OCI-LY1 (cell line): Measurements from ENCODE around the gene LAMA4.

Experiments
- H2AFZ ChIP-seq: fragments of 200-600 bp; sonication (generic), shearing (Covaris generic); 2 replicates; pipeline ENCODE4 v1.6.0; 2014; ENCODE audit warnings: antibody characterized with exemption, mild to moderate bottlenecking, low read length
- H3F3A ChIP-seq: fragments of 200-600 bp; sonication (generic), shearing (Covaris generic); 2 replicates; pipeline ENCODE4 v1.6.0; 2014; ENCODE audit warnings: mild to moderate bottlenecking, antibody characterized with exemption, low read length, moderate library complexity; ENCODE audit not compliant: insufficient read depth
- H3K27ac ChIP-seq: fragments of 200-600 bp; sonication (generic); 2 replicates; pipeline ENCODE4 v1.5.1; 2014; ENCODE audit warnings: low read length, mixed run types, mild to moderate bottlenecking, low read depth; ENCODE audit not compliant: poor library complexity, severe bottlenecking
- H3K27me3 ChIP-seq: fragments of 200-600 bp; sonication (generic); 2 replicates; pipeline ENCODE4 v1.6.0; 2014; ENCODE audit warnings: antibody characterized with exemption, mild to moderate bottlenecking, low read length, moderate library complexity; ENCODE audit not compliant: insufficient read depth
- H3K36me3 ChIP-seq: fragments of 200-600 bp; sonication (generic); 2 replicates; pipeline ENCODE4 v1.6.1; 2014; ENCODE audit warnings: mild to moderate bottlenecking, antibody characterized with exemption, low read length, moderate library complexity, mixed read lengths; ENCODE audit not compliant: insufficient read depth
- H3K4me1 ChIP-seq: fragments of 200-600 bp; sonication (generic); 2 replicates; pipeline ENCODE4 v1.5.1; 2014; ENCODE audit warnings: mild to moderate bottlenecking, low read length, moderate library complexity; ENCODE audit not compliant: insufficient read depth, severe bottlenecking
- H3K4me2 ChIP-seq: fragments of 200-600 bp; sonication (generic), shearing (Covaris generic); 2 replicates; pipeline ENCODE4 v1.6.1; 2014; ENCODE audit warnings: low read length
- H3K4me3 ChIP-seq: fragments of 200-600 bp; sonication (generic); 2 replicates; pipeline ENCODE4 v1.5.1; 2014; ENCODE audit warnings: low read length, low read depth, mild to moderate bottlenecking, mixed read lengths; ENCODE audit not compliant: poor library complexity, severe bottlenecking
- H3K79me2 ChIP-seq: fragments of 200-600 bp; shearing (Covaris generic); 2 replicates; pipeline ENCODE4 v1.6.1; 2016; ENCODE audit warnings: mixed run types, low read length, mixed read lengths; ENCODE audit not compliant: insufficient read depth
- H3K9ac ChIP-seq: fragments of 200-600 bp; sonication (generic), shearing (Covaris generic); 2 replicates; pipeline ENCODE4 v1.6.1; 2014; ENCODE audit warnings: mild to moderate bottlenecking, low read length, mixed read lengths
- H3K9me2 ChIP-seq: fragments of 200-600 bp; sonication (generic), shearing (Covaris generic); 2 replicates; pipeline ENCODE4 v1.6.1; 2014; ENCODE audit warnings: low read depth, mild to moderate bottlenecking, low read length, mixed read lengths
- H3K9me3 ChIP-seq: fragments of 200-600 bp; shearing (Covaris generic); 2 replicates; pipeline ENCODE4 v1.6.1; 2014; ENCODE audit warnings: low read length, mixed read lengths
- H4K20me1 ChIP-seq: fragments of 200-600 bp; sonication (generic), shearing (Covaris generic); 2 replicates; pipeline ENCODE4 v1.6.0; 2016; ENCODE audit warnings: mild to moderate bottlenecking, low read length; ENCODE audit not compliant: insufficient read depth
- EZH2 ChIP-seq: fragments of 200-600 bp; sonication (generic), shearing (Covaris generic); IDR thresholded peaks from 2 replicates; pipeline ENCODE4 v1.8.0; 2017; ENCODE audit warnings: borderline replicate concordance, mixed run types, mild to moderate bottlenecking, antibody characterized with exemption, low read length, moderate library complexity, mixed read lengths
- TF ChIP-seq, protein P1 (sequence below): fragments of 200-600 bp; sonication (generic), shearing (Covaris generic); IDR thresholded peaks from 2 replicates; pipeline ENCODE4 v1.5.1; 2017; ENCODE audit warnings: mild to moderate bottlenecking, antibody characterized with exemption, low read length, moderate library complexity, mixed read lengths

The LAMA4 gene

DNA sequence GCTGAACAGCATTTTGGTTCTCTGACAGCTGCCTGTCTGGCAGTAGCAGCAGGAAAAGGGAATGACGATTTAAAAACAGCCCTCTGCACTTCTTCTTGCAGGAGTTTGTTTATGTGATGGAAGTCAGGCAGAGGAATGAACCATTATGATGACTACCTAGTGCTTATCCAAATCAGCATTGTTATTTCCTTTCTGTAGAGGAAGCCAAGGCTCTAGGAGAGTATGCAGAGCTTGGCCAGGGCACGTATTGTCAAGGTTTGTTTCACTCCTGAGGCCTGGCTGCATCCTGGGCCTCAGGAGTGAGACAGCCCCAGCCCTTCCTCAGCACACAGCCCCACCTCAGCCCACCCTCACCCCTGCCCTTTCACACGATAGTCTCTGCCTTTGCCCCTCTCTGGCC, 98.5 kb downstream of the LAMA4 start:
- Histone ChIP-seq H3K27ac (no peak overlapping the region), H3K9ac (no peak overlapping the region), H3F3A (no peaks in the 10 kb centered on the region), H3K9me2 (no peaks in the 10 kb centered on the region), H3K79me2 (no peaks in the 10 kb centered on the region), H3K4me2 (no peak overlapping the region), H3K27me3 (no peaks in the 10 kb centered on the region), H3K36me3 (no peaks in the 10 kb centered on the region), H3K4me3 (no peak overlapping the region), H3K9me3 (no peaks in the 10 kb centered on the region), H3K4me1 (no peaks in the 10 kb centered on the region), H4K20me1 (no peaks in the 10 kb centered on the region), H2AFZ (no peak overlapping the region)
- no peak for TF ChIP-seq EZH2
- TF ChIP-seq, protein P1, sequence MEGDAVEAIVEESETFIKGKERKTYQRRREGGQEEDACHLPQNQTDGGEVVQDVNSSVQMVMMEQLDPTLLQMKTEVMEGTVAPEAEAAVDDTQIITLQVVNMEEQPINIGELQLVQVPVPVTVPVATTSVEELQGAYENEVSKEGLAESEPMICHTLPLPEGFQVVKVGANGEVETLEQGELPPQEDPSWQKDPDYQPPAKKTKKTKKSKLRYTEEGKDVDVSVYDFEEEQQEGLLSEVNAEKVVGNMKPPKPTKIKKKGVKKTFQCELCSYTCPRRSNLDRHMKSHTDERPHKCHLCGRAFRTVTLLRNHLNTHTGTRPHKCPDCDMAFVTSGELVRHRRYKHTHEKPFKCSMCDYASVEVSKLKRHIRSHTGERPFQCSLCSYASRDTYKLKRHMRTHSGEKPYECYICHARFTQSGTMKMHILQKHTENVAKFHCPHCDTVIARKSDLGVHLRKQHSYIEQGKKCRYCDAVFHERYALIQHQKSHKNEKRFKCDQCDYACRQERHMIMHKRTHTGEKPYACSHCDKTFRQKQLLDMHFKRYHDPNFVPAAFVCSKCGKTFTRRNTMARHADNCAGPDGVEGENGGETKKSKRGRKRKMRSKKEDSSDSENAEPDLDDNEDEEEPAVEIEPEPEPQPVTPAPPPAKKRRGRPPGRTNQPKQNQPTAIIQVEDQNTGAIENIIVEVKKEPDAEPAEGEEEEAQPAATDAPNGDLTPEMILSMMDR, result no peak

DNA sequence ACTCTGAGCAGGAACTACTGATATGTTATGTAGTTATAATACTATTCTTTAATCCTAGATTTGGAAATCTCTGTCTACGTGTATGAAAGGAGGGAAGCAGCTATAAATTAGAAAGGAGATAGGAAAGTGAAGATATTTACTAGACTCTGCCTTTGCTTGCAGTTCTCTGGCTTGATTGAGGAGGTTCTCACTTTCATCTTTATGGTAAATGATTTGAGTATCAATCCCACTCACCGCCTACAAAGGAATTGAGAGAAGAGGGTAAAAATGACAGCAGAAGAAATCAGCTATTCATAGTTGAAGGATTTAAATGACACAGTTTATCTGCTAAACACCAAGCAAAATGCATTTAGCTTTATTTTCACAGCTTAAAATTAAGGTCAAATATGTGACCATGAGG, 99.7 kb downstream of the LAMA4 start:
- Histone ChIP-seq H3K36me3 (no peaks in the 10 kb centered on the region), H3K9me3 (no peaks in the 10 kb centered on the region), H3F3A (no peaks in the 10 kb centered on the region)

DNA sequence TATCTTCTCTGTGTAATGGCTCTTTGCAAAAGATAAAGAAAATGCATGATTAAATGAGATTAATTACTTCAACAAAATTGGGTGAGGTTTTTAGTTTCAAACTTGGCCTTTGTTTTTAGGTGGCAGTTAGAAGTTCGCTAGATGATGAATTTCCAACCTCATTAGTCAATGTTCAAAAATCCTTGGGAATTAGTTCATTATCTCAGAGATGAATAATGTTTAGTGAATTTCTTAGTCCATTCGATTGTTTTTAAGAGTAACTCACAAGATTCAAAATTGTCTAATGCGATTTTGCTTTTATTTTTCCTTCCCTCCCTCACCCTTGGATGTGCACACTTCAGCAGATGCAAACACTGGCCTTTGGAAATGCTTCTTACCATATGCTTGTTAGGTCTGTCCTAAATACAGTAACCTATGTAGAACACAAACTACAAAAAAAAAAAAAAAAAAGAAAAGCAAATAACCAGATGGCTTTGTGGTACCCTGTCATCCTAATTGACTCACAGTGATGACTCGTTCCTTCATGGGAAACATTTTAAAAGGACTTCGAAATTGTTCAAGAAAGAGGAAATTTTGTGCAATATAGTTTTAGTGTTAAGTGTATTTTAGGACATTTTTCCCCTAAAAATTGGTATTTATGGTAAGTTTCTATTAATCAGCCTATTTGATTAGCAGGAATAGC, 100.3 kb downstream of the LAMA4 start:
- H3K27ac ChIP-seq, result no peak overlapping the region
- H3F3A ChIP-seq, result no peaks in the 10 kb centered on the region

More for the DNA sequence above, 99.7 kb downstream of the LAMA4 start:
- H2AFZ ChIP-seq, result no peak overlapping the region
- no peak overlapping the region for H3K27ac ChIP-seq
- no peaks in the 10 kb centered on the region for H3K9me2 ChIP-seq
- H3K4me3 ChIP-seq, result no peak overlapping the region
- H3K9ac ChIP-seq, result no peak overlapping the region
- H3K4me2 ChIP-seq, result no peak overlapping the region
- H4K20me1 ChIP-seq, result no peaks in the 10 kb centered on the region
- no peaks in the 10 kb centered on the region for H3K27me3 ChIP-seq
- TF ChIP-seq, protein P1, result no peak
- no peak for TF ChIP-seq EZH2
- no peaks in the 10 kb centered on the region for H3K4me1 ChIP-seq
- no peaks in the 10 kb centered on the region for H3K79me2 ChIP-seq

More for the DNA sequence above, 100.3 kb downstream of the LAMA4 start:
- H3K4me1 ChIP-seq, result no peaks in the 10 kb centered on the region
- no peak overlapping the region for H2AFZ ChIP-seq
- H3K79me2 ChIP-seq, result no peaks in the 10 kb centered on the region
- H3K36me3 ChIP-seq, result no peaks in the 10 kb centered on the region
- H3K27me3 ChIP-seq, result no peaks in the 10 kb centered on the region
- no peak overlapping the region for H3K4me2 ChIP-seq
- H3K9me3 ChIP-seq, result no peaks in the 10 kb centered on the region
- TF ChIP-seq, protein P1, result no peak
- no peak for TF ChIP-seq EZH2
- no peak overlapping the region for H3K4me3 ChIP-seq
- no peaks in the 10 kb centered on the region for H3K9me2 ChIP-seq
- no peak overlapping the region for H3K9ac ChIP-seq
- no peaks in the 10 kb centered on the region for H4K20me1 ChIP-seq
